Left ventricle myocardium inferior (tissue), 1 donor: ENCODE measurements around the gene GLIS2. TPM values are rescaled to one million over a fixed set of nuclear protein-coding genes. Genes with fewer than 3 reads are reported as not detected.

Experiments used
- DNase-seq: peaks from one replicate; pipeline ENCODE4 v3.0.0-alpha.2; 2020
- H3K27ac ChIP-seq: fragments of 200-600 bp; replicated peaks from 2 replicates; pipeline ENCODE4 v1.8.0; 2021
- H3K27me3 ChIP-seq: fragments of 200-600 bp; 2 replicates; pipeline ENCODE4 v1.8.0; 2021; ENCODE audit warnings: low read depth
- H3K36me3 ChIP-seq: fragments of 200-600 bp; 2 replicates; pipeline ENCODE4 v1.8.0; 2021
- H3K4me1 ChIP-seq: fragments of 200-600 bp; 2 replicates; pipeline ENCODE4 v1.8.0; 2021
- H3K4me3 ChIP-seq: fragments of 200-600 bp; 2 replicates; pipeline ENCODE4 v1.8.0; 2021; ENCODE audit warnings: mild to moderate bottlenecking, moderate library complexity
- H3K9me3 ChIP-seq: fragments of 200-600 bp; replicated peaks from 2 replicates; pipeline ENCODE4 v1.8.0; 2021
- CTCF ChIP-seq: fragments of 200-600 bp; IDR thresholded peaks from 2 replicates; pipeline ENCODE4 v1.8.0; 2021; ENCODE audit warnings: antibody characterized with exemption, mild to moderate bottlenecking, borderline replicate concordance
- intact Hi-C: fragments of 100-400 bp; cut with micrococcal nuclease; formaldehyde crosslinking; loops from one replicate; pipeline ENCODE4 v1.11.0; 2022
- total RNA-seq: library from RNA; stranded (reverse); fragmentation: NEBNext Ultra II Directional; extraction: Animal tissue kit (Norgen Biotek cat#: 25700); gene quantifications from one replicate; pipeline ENCODE4 v1.2.1, GENCODE V29; 2021
- donor health status: DM: no; HTN: yes; CAD: no; lungs with severe emphysema.

The GLIS2 gene
- total RNA-seq, 1 donor from 2014 or later, result 17.2 TPM

GRCh38 chr16:4322121-4323052, 6.5 kb downstream of the GLIS2 start:
- Histone ChIP-seq H3K9me3 (no peaks in the 10 kb centered on the region), H3K27ac (peak overlapping the region; percentile 96), H3K36me3 (no peaks in the 10 kb centered on the region), H3K27me3 (no peaks in the 10 kb centered on the region), H3K4me3 (no peak overlapping the region), H3K4me1 (peaks cover 100% of the 10 kb centered on the region)
- intact Hi-C loops, result no loop called here
- no peak for DNase-seq
- no peak for TF ChIP-seq CTCF

- no peak for DNase-seq
- intact Hi-C loops, result no loop called here
- TF ChIP-seq CTCF, result no peak
- Histone ChIP-seq H3K4me3 (peak overlapping the region; percentile 26), H3K36me3 (no peaks in the 10 kb centered on the region), H3K27ac (peak overlapping the region; percentile 96), H3K9me3 (no peaks in the 10 kb centered on the region), H3K27me3 (no peaks in the 10 kb centered on the region), H3K4me1 (peaks cover 100% of the 10 kb centered on the region)
These were observed 7.4 kb downstream of the GLIS2 start for GRCh38 chr16:4323071-4323844.

GRCh38 chr16:4323845-4324488, 8.1 kb downstream of the GLIS2 start:
- intact Hi-C loops, result no loop called here
- no peak for TF ChIP-seq CTCF
- Histone ChIP-seq H3K36me3 (no peaks in the 10 kb centered on the region), H3K27ac (peak overlapping the region; percentile 96), H3K4me3 (peak overlapping the region; percentile 26), H3K9me3 (no peaks in the 10 kb centered on the region), H3K4me1 (peaks cover 100% of the 10 kb centered on the region), H3K27me3 (no peaks in the 10 kb centered on the region)
- DNase-seq, result peak; percentile 70

- TF ChIP-seq CTCF, result no peak
- H3K27me3 ChIP-seq, result no peaks in the 10 kb centered on the region
- intact Hi-C loops, result no loop called here
- H3K36me3 ChIP-seq, result no peaks in the 10 kb centered on the region
- peak overlapping the region; percentile 26 for H3K4me3 ChIP-seq
- H3K4me1 ChIP-seq, result peaks cover 100% of the 10 kb centered on the region
- DNase-seq, result no peak
- H3K9me3 ChIP-seq, result no peaks in the 10 kb centered on the region
- peak overlapping the region; percentile 96 for H3K27ac ChIP-seq
These were observed 8.8 kb downstream of the GLIS2 start for GRCh38 chr16:4324492-4325252.

- no peak overlapping the region for H3K4me3 ChIP-seq
- peaks cover 100% of the 10 kb centered on the region for H3K4me1 ChIP-seq
- no peaks in the 10 kb centered on the region for H3K27me3 ChIP-seq
- H3K9me3 ChIP-seq, result no peaks in the 10 kb centered on the region
- TF ChIP-seq CTCF, result no peak
- no peaks in the 10 kb centered on the region for H3K36me3 ChIP-seq
- DNase-seq, result no peak
- intact Hi-C loops, result no loop called here
- H3K27ac ChIP-seq, result peak overlapping the region; percentile 96
These were observed 9.4 kb downstream of the GLIS2 start for GRCh38 chr16:4325253-4325758.
